ENCODE measurements around the gene DEFB110. TPM values are rescaled to one million over a fixed set of nuclear protein-coding genes. Genes with fewer than 3 reads are reported as not detected.

DEFB110 gene
- total RNA-seq, 2 donors from 2014 or later: not detected

- Histone ChIP-seq H3K36me3 (ENCODE audit: control insufficient read depth, insufficient read depth, low read length) (no peaks in the 10 kb centered on the region), H3K4me1 (ENCODE audit: control insufficient read depth, insufficient read depth, low read length) (no peaks in the 10 kb centered on the region), H3K4me3 (ENCODE audit: low read length) (no peak overlapping the region), H3K9ac (ENCODE audit: extremely low read depth, low read length, poor library complexity, severe bottlenecking) (no peak overlapping the region), H3K9me3 (ENCODE audit: control insufficient read depth, low read length) (no peaks in the 10 kb centered on the region), H3K27ac (ENCODE audit: low read depth, low read length) (no peak overlapping the region), H3K27me3 (ENCODE audit: control insufficient read depth, insufficient read depth, low read length, poor library complexity, severe bottlenecking) (no peaks in the 10 kb centered on the region)
- Mint-ChIP-seq H3K36me3 (ENCODE audit: low read depth) (no peaks in the 10 kb centered on the region), H3K9me3 (no peaks in the 10 kb centered on the region), H3K27me3 (ENCODE audit: insufficient read depth) (peaks cover 15% of the 10 kb centered on the region), H3K4me1 (peaks cover 1% of the 10 kb centered on the region), H3K4me3 (no peak overlapping the region), H3K27ac (no peak overlapping the region)
- 66 to 79% methylated on average over 2 of the region's 2 CpGs for WGBS, 2 experiments (ENCODE audit: insufficient coverage in 1 of 2, insufficient read length in 1 of 2)
- peak; percentile 61 for DNase-seq
- TF ChIP-seq CTCF (conservative IDR thresholded peaks at IDR 0.05): no peak
These were observed 32.9 kb downstream of the DEFB110 start for GRCh38 chr6:49988900-49989299.

GRCh38 chr6:49987749-49988148 is 34.0 kb downstream of the DEFB110 start:
- H3K36me3 ChIP-seq (ENCODE audit: control insufficient read depth, insufficient read depth, low read length): no peaks in the 10 kb centered on the region
- Mint-ChIP-seq H3K4me3 (no peak overlapping the region), H3K27me3 (ENCODE audit: insufficient read depth) (peaks cover 15% of the 10 kb centered on the region), H3K9me3 (no peaks in the 10 kb centered on the region), H3K4me1 (peaks cover 1% of the 10 kb centered on the region), H3K27ac (no peak overlapping the region), H3K36me3 (ENCODE audit: low read depth) (no peaks in the 10 kb centered on the region)
- H3K27me3 ChIP-seq (ENCODE audit: control insufficient read depth, insufficient read depth, low read length, poor library complexity, severe bottlenecking): no peaks in the 10 kb centered on the region
- H3K4me1 ChIP-seq (ENCODE audit: control insufficient read depth, insufficient read depth, low read length): no peaks in the 10 kb centered on the region
- no peak for TF ChIP-seq CTCF (conservative IDR thresholded peaks at IDR 0.05)
- H3K4me3 ChIP-seq (ENCODE audit: low read length): no peak overlapping the region
- WGBS, 2 experiments (ENCODE audit: insufficient coverage in 1 of 2, insufficient read length in 1 of 2): 97 to 100% methylated on average over 2 of the region's 2 CpGs
- H3K9ac ChIP-seq (ENCODE audit: extremely low read depth, low read length, poor library complexity, severe bottlenecking): no peak overlapping the region
- H3K27ac ChIP-seq (ENCODE audit: low read depth, low read length): no peak overlapping the region
- no peaks in the 10 kb centered on the region for H3K9me3 ChIP-seq (ENCODE audit: control insufficient read depth, low read length)
- DNase-seq: no peak

GRCh38 chr6:49986551-49986950 is 35.2 kb downstream of the DEFB110 start:
- H3K9ac ChIP-seq (ENCODE audit: extremely low read depth, low read length, poor library complexity, severe bottlenecking): no peak overlapping the region
- H3K36me3 ChIP-seq (ENCODE audit: control insufficient read depth, insufficient read depth, low read length): no peaks in the 10 kb centered on the region
- Mint-ChIP-seq H3K4me1 (peaks cover 1% of the 10 kb centered on the region), H3K36me3 (ENCODE audit: low read depth) (no peaks in the 10 kb centered on the region), H3K9me3 (no peaks in the 10 kb centered on the region), H3K27ac (no peak overlapping the region), H3K4me3 (no peak overlapping the region), H3K27me3 (ENCODE audit: insufficient read depth) (peaks cover 15% of the 10 kb centered on the region)
- no peaks in the 10 kb centered on the region for H3K27me3 ChIP-seq (ENCODE audit: control insufficient read depth, insufficient read depth, low read length, poor library complexity, severe bottlenecking)
- no peak for TF ChIP-seq CTCF (conservative IDR thresholded peaks at IDR 0.05)
- 100% methylated on average over 1 of the region's 1 CpG; no CpG with 5 or more reads in 1 of the 2 experiments for WGBS, 2 experiments (ENCODE audit: insufficient coverage in 1 of 2, insufficient read length in 1 of 2)
- H3K4me3 ChIP-seq (ENCODE audit: low read length): no peak overlapping the region
- no peaks in the 10 kb centered on the region for H3K9me3 ChIP-seq (ENCODE audit: control insufficient read depth, low read length)
- no peak overlapping the region for H3K27ac ChIP-seq (ENCODE audit: low read depth, low read length)
- H3K4me1 ChIP-seq (ENCODE audit: control insufficient read depth, insufficient read depth, low read length): no peaks in the 10 kb centered on the region
- DNase-seq: no peak

Measured in endodermal cell (in vitro differentiated cells).